ENCODE measurements around the gene ZNF200.
A peak's percentile ranks its signal among the peaks of the same experiment; 100 is the strongest.

The ZNF200 gene

DNA sequence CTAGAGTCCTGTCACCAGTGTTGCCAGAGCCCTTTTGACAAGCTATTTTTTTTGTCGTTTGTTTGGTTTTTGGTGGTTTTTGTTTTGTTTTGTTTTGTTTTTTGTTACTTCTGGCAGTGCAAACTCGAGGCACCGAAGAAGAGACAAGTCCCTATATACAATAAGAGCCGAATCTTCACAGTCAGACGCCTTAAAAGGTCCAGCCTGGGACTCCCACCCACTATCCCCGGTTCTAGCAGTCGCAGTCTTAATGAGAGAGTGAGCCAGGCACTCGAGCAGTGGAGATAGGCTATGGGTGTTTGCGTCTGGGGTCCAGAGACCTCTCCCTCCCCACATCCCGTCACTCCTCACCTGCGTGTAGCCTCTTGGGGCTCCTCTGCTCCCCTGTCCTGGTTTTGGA, 45.1 kb downstream of the ZNF200 start:
- TF ChIP-seq FOXP2 (optimal IDR thresholded peaks at IDR 0.05; ENCODE audit: borderline replicate concordance, extremely low read depth, extremely low read length, insufficient read depth) (no peak), SIN3A (IDR thresholded peaks at IDR 0.05; ENCODE audit: borderline replicate concordance, insufficient read depth, low read length) (no peak), TAF1 (IDR thresholded peaks at IDR 0.05; ENCODE audit: borderline replicate concordance, insufficient read depth, low read length) (no peak)

DNA sequence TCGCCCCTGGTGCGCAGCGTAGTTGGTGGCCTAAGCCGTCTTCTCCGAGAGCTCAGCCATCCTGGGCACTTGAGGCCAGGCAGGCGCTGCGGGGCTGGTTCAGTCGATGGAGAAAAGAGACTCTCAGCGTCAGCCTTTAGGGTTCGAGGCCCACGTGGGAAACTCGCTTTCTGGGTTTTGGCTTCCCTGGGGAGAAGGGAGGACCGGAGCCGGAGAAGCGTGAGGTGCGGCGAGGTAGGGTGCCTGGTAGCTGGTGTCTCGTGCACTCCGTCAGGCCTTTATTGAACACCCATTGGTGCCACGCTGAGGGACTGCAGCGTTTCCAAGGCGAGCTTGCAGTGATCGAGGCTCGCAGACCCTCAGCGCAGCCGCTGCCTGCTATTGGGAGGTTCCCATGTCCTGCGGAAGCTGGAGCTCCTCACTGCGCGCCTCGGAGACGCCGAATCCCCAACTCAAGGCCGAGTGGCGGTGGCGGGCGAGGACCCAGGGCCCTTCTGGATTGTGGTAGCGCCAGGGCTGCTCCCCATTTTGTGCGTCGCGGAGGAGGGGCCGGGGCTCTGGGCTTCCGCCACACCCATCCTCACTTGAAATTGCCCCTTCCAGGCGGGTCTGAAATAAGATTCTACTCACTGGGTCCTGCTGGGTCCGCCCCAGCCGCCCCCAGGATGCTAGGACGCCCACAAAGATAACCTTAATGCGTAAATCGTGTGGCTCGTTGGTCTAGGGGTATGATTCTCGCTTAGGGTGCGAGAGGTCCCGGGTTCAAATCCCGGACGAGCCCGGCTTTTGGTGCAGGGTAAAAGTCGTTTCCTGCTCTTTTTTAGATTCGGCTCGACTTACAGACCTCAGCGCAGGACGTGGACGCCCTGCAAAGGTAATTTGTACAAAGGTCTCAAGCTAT, 45.8 kb downstream of the ZNF200 start:
- TF ChIP-seq SIN3A (IDR thresholded peaks at IDR 0.05; ENCODE audit: borderline replicate concordance, insufficient read depth, low read length): 0 out of 2 replicates have a peak, but pooled peaks have one; percentile 18
- TF ChIP-seq, protein P1, sequence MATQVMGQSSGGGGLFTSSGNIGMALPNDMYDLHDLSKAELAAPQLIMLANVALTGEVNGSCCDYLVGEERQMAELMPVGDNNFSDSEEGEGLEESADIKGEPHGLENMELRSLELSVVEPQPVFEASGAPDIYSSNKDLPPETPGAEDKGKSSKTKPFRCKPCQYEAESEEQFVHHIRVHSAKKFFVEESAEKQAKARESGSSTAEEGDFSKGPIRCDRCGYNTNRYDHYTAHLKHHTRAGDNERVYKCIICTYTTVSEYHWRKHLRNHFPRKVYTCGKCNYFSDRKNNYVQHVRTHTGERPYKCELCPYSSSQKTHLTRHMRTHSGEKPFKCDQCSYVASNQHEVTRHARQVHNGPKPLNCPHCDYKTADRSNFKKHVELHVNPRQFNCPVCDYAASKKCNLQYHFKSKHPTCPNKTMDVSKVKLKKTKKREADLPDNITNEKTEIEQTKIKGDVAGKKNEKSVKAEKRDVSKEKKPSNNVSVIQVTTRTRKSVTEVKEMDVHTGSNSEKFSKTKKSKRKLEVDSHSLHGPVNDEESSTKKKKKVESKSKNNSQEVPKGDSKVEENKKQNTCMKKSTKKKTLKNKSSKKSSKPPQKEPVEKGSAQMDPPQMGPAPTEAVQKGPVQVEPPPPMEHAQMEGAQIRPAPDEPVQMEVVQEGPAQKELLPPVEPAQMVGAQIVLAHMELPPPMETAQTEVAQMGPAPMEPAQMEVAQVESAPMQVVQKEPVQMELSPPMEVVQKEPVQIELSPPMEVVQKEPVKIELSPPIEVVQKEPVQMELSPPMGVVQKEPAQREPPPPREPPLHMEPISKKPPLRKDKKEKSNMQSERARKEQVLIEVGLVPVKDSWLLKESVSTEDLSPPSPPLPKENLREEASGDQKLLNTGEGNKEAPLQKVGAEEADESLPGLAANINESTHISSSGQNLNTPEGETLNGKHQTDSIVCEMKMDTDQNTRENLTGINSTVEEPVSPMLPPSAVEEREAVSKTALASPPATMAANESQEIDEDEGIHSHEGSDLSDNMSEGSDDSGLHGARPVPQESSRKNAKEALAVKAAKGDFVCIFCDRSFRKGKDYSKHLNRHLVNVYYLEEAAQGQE (IDR thresholded peaks at IDR 0.05; ENCODE audit: insufficient read depth in 1 of 2, low read depth in 2 of 2, low read length in 2 of 2): no peak

DNA sequence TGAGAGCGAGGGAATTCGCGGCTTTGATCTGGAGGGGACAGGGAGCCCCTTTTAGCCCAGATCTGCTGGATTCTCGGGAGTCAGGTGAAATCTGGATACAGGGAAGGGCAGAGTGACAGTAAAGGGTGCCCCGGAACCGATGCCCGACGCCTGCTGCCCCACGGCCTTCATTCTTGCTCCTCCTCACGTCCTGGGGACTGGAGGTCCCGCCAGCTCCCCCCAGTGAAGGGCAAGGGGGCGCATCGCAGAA, 46.4 kb downstream of the ZNF200 start:
- TF ChIP-seq POLR2AphosphoS5 (IDR thresholded peaks at IDR 0.05; ENCODE audit: low read depth, low read length): no peak
- TF ChIP-seq TAF1 (IDR thresholded peaks at IDR 0.05; ENCODE audit: borderline replicate concordance, insufficient read depth, low read length): no peak
- TF ChIP-seq, protein P1 (IDR thresholded peaks at IDR 0.05; ENCODE audit: insufficient read depth in 1 of 2, low read depth in 2 of 2, low read length in 2 of 2): no peak
- TF ChIP-seq SIN3A (IDR thresholded peaks at IDR 0.05; ENCODE audit: borderline replicate concordance, insufficient read depth, low read length): no peak
- TF ChIP-seq FOXP2 (optimal IDR thresholded peaks at IDR 0.05; ENCODE audit: borderline replicate concordance, extremely low read depth, extremely low read length, insufficient read depth): no peak

DNA sequence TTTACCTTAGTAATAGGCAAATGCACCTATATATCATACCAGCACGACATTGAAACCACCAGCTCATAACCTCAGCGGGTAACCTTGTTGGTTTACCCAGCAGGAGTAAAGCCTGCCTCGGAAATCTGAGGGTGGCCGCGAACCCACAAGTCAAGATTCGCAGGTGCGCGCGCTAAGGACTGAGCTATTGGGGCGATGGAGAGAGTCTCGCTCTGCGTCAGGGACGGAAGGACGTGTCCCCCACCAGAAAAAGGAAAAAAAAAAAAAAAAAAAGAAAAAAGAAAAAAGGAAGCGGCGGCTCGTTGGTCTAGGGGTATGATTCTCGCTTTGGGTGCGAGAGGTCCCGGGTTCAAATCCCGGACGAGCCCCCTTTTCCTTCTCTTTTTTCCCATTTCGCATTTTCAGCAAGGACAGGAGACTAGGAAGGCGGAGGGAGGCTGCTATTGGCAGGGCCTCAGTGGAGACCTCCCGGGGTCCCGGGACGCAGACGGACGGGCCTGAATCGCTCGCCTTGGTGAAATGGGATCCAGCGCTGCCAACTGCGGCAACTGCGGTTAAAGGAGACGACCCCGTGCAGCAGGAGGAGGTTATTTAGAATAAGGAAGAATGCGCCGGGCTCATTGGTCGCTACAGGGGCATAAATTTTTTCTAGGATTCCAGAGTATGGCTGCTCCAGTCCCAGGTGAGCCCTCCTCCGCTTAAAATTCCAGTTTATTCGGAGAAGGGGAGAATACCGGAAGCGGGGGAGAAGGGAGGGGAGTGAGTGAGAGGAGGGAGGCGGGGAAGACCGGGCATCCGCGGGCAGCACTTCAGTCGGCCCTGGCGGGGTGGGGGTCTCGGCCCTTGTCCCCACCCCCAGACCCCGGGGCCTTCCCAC, 46.9 kb downstream of the ZNF200 start, which contains the start of gene OR1F1:
TSS of gene OR1F1 (plus strand) at position 407 of the 877 bp plus-strand sequence.
- TF ChIP-seq FOXP2 (optimal IDR thresholded peaks at IDR 0.05; ENCODE audit: borderline replicate concordance, extremely low read depth, extremely low read length, insufficient read depth) (no peak), SIN3A (IDR thresholded peaks at IDR 0.05; ENCODE audit: borderline replicate concordance, insufficient read depth, low read length) (no peak)
- TF ChIP-seq, protein P1 (IDR thresholded peaks at IDR 0.05; ENCODE audit: insufficient read depth in 1 of 2, low read depth in 2 of 2, low read length in 2 of 2): no peak

DNA sequence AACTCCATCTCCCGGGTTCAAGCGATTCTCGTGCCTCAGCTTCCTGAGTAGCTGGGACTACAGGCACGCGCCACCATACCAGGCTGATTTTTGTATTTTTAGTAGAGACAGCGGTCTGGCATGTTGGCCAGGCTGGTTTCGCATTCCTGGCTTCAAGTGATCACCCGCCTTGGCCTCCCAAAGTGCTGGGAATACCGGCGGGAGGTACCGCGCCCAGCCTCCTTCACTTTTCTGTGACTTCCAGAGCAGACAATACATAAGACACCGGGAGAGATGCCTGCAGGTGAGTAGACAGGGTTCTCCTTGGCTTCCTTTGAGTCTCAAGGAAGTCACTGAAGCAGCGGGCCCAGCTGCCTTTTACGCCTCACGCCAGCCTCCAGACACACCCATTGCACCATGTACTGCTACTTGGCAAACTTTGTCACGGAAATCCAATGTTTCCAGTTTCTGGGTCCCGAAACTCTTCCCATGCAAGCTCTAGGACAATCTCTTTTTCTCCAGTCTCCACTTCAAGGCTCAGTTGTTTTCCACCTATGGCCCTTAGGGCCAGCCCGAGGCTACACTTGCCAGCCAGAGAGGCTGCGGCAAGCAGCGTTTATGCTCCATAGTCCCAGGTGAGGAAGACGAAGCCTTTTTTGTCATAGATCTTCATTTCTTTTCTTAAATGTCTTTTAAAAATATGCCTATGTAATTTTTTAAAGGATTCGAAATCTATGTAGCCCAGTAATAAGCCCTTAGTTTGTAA, 47.8 kb downstream of the ZNF200 start:
- no peak for TF ChIP-seq FOXP2 (optimal IDR thresholded peaks at IDR 0.05; ENCODE audit: borderline replicate concordance, extremely low read depth, extremely low read length, insufficient read depth)
- no peak for TF ChIP-seq POLR2AphosphoS5 (IDR thresholded peaks at IDR 0.05; ENCODE audit: low read depth, low read length)
- TF ChIP-seq SIN3A (IDR thresholded peaks at IDR 0.05; ENCODE audit: borderline replicate concordance, insufficient read depth, low read length): no peak
- TF ChIP-seq, protein P1 (IDR thresholded peaks at IDR 0.05; ENCODE audit: insufficient read depth in 1 of 2, low read depth in 2 of 2, low read length in 2 of 2): no peak
- no peak for TF ChIP-seq TAF1 (IDR thresholded peaks at IDR 0.05; ENCODE audit: borderline replicate concordance, insufficient read depth, low read length)

Measured in PFSK-1 (cell line).